GDM1 (cell line): ENCODE measurements around the gene A2M.

Source experiments
- DNase-seq: peaks from one replicate; lab custom pipeline; 2025; lab: John Stamatoyannopoulos, UW

The A2M gene

DNA sequence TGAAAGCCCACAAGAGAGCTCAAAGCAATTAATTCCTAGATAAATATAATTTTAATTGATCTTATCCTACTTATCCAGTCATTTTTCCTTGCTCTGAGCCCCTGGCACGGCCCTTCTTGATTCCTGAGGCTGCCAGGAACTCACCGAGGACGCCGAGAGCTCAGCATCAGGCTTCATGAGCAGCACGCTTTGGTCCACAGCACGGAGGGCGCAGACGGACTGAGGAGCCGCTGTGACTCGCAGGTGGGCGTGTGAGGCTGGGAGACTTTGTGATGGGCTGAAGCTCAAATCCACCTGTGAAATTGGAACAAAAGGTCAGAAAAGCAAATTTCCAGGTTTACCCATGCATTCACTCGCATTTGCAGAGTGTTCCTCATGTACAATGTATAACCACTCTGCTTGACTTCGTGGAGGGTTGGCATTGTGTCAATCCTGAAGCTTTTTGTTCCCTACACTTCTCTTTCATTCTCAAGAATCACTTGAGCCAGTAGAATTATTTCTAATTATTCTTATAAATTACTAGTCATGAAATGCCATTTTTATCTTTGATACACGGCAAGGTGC is 17.2 kb downstream of the A2M start:
- no peak for DNase-seq

DNA sequence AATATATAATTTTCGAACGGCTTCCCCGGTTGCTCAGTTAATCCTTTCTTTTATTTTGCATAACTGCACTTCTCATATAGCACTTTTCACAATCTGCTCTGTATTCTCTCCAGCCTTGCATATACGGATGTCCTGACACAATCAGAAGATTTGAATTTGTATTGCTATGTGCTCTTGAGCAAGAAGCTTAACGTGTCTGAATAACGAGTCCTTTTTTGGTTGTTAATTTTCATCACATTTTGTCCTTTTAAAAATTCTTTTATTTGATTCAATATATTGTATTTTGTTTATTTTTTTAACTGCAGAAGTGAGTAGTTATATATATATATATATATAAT is 17.6 kb downstream of the A2M start:
- DNase-seq: no peak

DNA sequence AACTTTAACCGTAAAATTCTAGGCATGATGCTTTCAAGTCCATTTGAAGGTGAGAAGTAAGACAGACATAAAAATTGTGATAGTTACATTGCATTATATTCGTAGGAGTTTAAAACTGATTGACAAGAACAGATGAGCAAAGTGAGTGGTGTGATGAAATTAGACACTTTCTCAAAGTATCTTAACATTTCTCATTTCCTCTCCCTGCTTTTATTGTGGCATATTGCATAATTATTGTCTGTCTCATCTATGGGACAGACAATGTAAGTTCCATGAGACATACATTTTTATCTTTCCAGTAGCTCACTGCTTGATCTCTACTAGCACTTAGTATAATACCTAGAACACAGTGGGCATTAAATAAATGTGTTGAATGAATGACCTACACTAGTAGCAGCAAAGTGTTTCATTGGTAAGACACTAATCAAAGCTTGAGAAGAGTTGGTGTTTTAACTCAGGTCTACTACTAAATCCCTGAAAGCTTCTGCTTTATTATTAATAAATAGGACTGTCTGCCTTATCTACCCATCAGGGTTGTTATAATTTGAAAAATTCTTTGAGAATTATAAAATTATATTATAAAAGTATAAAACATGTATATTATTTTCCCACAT is 19.0 kb downstream of the A2M start:
- no peak for DNase-seq

DNA sequence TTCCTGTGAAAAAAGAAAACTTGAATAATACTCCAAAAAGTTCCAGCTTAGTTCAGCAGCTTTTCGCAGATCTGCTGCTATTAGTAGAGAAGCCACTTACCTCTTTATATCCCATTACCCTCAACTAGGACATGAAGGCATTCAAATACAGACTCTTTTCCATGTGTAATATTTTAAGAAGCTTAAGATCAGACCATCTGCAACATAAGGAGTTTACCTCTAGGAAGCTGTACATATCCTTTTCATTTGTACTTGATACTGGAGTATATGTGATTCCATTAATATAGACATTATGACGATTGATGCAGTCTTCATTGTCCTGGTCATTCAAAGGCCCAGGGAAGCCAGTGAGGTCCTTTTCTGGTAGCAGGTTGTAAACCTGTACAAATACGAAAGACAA is 20.4 kb downstream of the A2M start:
- DNase-seq: no peak

DNA sequence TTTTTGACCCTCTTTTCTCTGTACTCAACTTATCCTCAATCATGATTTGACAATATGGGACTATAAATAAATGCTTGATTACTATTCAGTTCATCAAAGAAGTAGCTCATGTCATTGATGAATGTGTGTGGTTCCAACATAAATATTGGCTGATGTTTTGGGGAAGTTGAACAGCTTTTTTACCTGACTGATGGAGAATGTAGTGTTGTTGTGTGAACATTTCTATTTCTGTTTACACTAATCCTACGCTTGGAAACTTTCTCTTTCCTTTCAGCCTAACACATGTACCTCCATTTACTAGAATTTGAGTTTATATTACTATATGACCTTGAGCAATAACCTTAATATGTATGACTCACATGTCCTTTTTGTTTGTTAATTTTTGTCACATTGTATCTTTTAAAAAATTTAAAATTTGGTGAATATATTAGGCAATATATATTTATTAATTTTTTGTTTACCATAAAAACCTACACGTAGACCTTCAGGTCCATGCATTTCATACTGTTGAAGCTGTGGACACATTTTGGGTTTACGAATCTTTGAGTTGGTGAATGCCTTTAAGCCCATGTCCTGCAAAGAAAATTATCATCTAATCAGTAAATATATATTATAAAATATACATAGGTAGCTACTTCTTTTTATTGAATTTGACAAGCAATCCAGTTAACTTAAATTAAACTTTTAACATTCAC is 21.1 kb downstream of the A2M start:
- DNase-seq: no peak

DNA sequence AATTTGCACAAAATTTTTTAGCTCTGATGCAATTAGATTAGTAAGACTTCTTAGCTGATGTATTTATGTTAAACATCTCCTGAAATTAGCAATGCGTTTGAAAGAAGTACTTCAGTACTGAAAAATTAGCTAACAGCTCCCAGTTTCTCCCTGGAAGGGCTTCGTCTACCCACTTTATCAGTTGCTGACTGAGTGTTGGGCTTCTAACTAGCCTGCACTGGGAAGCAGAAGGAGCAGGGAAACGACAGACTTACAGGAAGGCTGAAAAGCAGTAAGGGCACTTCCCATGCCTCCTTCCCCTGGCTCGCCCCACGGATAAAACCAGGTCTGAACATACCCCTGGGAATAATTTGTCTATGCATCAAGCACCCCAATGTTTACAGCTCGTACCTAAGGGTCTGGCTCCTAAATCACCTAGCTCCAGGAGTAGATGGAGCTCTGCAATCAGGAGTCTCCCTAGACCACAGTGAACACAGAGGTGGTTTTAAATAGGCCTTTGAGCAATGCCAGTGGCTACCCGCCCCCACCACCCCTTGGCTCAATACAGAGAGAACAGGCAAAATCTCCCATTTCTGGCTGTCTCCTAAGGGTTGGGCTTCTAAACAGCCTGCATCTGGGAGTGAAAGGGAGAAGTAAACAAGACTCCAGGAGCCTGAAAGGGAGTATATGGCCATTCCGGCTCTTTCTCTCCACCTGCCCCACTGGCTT is 23.7 kb downstream of the A2M start:
- no peak for DNase-seq

DNA sequence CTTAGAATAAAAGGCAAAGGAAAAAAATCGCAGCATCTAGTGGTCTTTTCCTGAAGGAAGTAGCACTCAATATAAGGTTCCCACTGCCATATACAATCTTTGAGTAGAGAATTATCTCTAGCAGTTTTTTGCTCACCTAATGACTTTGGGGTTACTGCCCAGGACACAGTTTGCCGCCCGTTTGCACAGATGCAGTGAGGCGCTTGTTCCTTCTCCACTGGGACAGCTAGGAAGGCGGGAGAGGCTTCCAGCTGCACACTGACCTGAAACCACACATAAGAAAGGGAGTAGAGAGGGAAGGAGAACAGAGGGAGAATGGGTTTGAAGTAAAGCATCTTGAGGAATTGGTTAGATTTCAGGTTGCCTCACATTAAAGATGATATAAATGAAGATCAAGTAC is 25.5 kb downstream of the A2M start:
- no peak for DNase-seq

DNA sequence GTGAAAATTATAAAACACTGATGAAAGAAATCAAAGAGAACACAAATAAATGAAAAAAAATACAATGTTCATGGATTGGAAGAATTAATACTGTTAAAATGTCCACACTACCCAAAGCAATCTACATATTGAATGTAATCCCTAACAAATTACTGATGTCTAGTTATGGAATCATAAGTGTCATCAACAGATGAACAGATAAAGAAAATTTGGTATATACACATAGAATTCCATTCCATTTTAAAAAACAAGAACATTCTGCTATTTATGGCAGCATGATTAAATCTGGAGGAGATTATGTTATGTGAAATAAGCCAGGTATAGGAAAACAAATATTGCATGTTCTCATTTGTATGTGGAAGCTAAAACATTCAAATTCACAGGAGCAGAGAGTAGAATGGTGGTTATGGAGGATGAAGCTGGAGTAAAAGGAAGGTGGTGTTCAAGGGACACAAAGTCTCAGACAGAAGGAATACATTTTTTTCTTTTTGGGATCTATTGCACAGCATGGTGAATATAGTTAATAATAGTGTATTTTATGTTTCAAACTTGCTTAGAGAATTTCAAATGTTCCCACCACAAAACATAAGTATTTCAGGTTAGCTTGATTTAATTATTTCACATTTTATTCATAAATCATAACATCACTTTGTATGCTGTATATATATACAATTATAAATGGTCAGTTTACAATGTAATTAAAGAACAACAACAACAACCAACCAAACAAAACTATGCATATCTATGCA is 28.5 kb downstream of the A2M start:
- DNase-seq: no peak

DNA sequence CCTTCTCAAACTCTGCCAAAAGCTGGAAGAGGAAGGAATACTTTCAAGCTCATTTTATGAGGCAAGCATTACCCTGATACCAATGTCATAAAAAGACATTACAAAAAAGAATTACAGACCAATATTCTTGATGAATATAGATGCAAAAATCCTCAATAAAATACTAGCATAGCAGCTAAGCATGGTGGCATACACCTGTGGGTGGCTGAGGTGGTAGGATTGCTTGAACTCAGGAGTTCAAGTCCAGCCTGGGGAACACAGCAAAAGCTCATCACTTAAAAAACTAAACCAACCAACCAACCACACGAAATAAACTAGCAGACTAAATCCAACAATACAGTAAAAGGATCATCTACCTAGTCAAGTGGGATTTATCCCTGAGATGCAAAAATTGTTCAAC is 29.6 kb downstream of the A2M start:
- no peak for DNase-seq

DNA sequence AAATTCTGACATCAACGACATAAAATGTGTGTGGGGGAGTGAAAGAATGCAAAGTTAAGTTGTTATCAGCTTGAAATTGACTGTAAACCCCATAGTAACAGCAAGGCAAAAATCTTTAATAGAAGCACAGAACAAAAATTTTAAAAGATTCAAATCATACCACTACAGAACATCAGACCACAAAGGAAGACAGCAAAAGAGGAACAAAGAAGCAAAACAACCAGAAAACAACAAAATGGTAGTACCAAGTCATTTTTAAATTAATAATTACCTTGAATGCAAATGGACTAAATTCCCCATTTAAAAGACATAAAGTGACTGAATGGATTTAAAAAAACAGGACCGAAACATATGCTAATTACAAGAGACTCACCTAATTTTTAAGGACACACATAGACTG is 31.3 kb downstream of the A2M start:
- no peak for DNase-seq

DNA sequence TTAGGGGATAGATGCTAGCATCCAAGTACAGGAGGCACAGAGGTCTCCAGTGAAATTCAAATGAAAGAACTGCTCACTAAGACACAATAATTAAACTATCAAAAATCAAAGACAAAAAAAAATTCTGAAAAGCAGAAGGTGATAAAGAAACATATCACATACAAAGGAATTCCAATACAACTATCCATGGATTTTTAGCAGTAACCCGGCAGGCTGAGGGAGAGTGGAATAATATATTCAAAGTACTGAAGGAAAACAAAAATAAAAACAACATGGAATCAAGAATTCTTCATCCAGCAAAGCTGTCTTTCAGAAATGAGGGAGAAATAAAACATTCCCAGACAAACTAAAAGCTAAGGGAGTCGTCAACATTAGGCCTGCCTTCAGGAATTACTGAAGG is 31.9 kb downstream of the A2M start:
- DNase-seq: no peak

DNA sequence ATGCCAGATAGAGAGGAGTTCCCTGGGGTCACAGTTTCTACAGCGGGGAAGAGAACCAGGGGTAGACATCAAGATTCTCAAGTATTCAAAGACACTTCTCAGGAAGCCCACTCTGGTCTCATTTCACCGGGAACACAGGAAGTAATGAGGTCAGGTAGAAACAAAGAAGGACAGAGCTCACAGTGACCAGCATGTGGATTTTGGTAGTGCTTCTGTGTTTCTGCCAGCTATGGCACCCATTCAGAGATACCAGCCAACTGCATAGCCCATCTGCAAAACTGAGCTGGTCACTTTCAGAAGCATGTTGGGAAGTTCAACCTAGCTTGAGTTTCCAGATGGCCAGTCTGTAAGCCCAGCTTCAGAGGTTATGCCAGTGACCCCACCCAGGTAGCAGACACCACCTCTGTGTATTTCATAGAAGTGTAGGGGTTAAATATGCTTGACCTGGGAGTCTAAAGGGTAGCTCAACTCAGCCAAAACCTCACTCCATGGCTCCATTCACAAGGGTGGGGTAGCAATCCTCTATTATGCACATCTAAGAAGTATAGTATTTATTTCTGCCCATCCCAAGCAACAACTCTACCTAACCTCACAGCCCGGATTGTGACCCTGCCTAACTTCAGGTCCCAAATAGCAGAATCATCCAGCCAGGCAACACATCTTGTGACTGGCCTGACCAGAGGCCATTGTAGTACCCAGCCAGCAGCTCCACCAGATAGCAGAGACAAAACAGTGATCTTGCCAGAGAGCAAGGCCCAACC is 33.9 kb downstream of the A2M start:
- DNase-seq: no peak

DNA sequence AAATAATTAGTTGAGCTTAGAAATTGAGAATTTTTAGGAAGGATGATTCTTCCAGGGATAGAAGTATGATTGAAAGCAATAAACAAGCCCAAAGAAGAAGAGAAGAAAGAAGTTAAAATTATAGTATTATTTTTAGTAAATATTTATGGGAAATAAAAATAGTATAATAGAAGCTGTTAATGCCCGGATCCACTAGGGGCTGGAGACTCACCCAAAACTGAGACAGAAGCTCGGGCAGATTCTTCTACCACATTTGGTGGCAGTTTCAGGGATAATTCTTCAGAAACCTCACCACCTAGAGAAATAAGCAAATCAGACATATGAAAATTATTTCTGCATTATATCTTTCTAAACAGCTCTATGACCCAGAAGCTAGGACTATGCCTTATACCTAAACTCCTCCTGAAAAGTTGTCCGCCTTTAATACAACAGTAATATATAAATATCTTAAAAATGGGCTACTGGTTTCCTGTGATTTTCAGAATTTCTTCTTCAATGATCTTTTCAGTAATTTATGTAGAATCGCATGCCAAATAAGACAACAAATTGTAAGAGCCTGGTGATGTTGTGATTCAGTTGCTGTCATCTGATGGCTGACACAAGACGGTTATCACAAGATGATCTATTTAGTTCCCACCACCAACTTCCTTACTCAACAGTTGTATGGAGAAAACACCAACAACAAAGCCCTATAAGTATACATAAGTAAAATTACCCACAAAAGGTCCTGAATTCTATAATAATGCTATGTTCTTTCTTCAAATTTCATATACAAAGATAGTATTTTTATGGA is 35.6 kb downstream of the A2M start:
- DNase-seq: no peak

DNA sequence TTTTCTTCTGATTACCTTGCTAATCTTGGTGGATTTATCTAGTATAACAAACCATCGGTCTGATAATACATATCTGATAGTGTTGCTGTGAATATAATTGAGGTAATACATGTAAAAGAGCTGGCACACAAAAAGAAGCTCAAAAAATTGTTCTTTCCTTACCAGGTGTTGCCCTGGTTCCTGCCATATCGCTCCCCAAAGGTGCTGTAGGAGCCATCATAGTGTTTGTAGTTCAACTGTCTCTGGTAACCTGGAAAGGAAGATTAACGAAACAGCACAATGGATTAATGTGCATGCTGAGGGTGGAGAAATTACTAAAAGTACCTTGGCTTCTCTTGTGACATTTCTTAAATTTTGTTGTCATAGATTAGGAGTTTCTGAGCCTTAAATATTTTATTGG is 36.6 kb downstream of the A2M start:
- no peak for DNase-seq

DNA sequence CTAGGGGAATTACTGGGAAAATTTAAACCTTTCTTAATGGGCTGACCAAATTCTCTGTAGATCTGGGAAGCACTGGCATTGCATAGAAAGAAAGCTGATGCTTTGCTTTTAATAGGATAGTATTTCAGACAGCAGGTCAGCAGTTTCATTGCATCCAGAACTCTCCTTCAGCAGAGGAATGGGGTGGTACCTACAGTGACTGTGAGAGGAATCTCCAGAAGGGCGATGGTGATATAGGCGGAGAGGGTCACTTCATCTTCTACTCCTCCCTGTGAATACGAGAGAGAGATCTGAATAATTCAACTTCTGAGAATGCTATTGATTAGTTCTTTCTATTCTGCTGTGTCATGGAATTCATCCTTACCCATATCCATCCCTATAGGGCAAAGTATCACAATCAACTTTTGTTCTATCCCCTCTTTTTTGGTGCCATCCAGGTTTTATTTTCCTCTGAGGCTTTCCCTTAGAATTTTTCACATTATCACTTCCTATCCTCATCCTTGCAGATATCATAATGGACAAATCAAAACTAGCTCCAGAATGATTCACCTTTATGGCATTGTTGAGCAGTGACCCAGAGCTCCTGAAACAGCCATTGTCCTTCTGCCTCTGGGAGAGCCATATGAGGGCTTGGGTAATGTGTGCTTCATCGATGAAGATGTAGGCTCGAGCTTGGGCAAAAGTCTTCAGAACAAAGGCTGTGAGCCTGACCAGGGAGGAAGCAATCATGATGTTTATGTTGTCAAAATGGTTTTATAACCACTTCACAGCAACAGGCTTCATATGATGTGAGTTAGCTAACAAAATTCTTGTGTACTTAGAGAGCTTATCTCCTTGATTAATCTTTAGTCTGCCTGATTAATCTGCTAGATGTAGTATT is 38.3 kb downstream of the A2M start:
- no peak for DNase-seq

DNA sequence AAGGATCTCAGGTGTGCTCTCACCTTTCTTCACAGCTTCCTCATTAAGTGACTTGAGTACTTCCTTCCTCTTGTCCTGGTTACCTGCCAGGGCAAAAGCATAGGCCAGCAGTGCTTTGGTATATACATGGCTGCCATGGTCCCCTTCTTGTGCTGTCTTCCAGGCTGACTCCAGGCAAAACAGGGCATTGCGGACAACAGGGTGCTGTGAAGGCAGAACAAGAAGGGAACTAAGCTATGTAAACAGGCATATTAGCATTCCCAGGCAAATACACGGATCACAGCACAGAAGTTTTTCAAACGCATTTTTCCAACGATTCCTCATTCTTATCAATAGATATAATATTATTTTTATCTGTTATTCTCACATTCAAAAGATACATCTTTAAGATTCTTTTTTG is 39.0 kb downstream of the A2M start:
- no peak for DNase-seq

DNA sequence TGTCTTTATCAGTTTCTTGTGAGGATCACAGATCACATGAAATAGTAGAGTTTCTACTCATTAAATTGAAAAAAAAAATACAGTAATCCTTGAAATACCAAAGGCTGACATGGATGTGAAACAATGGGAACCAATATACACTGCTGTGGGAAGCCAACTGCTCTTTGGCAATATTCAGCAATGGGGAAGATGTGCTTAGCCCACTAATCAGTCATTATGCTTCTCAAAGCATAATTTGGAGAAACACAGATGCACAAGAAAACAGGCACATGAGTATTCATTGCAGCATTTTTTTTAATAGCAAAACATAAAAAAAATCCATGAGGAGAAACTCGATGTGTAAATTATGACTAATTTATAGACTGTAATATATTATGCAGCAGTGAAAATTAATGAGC is 40.6 kb downstream of the A2M start:
- no peak for DNase-seq

DNA sequence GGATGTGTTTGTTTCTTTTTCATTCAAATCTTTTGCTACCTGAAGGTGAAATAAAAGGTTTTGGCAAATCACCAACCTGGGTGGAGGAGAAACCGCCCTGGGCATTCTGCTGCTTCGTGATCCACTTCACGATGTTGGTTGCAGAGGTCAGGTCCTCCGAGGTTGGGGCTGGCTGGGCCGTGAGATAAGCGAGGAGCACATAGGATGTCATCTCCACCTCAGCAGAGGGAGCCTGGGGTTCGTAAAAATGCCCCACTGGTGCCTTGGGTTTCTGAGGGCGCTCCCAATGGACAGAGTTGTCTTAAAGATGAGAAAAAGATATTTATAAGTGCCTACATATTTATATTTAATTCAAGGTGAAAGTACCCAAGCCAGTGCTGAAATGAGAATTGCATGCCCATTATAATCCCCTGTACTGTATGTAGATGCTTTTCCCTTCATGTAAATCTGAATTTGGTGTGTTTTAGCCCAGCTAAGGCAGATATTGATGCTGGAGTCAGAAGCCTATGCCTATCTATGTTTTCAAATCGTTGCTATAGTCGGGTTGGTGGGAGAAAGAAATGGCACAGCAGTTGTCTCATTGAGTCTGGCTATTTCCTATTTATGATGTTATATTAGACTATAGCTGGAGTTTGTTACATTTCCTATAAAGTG is 41.1 kb downstream of the A2M start:
- no peak for DNase-seq

DNA sequence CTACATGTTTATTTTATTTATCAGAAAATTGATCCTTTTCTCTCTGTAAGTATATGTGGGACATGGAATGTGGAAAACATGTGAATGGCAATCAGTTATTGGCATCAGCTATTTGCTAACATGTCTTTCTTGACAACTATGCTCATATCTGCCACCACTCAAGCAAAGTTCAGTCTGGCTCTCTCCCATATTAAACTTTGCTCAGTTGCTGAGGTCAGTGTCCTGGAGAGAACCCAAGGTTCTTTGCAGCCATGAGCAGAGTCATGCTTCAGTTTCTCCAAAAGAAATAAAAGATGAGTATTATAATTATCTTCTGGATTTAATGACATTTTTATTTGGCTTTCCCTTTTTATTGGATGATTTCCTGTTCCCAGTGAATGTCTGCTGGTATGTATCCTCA is 42.6 kb downstream of the A2M start:
- DNase-seq: no peak
